GM13977 (cell line): Measurements from ENCODE around the gene MSS51.

Source experiments
- DNase-seq: peaks from one replicate; pipeline ENCODE4 v3.0.0; 2012; ENCODE audit warnings: low spot score
- in situ Hi-C: fragments of 300-500 bp; cut with MboI; formaldehyde crosslinking; loops from one replicate; pipeline ENCODE4 v1.12.0; 2022; ENCODE audit warnings: low sequenced_read_pairs, low pct_unique_long_range_greater_than_20kb, mixed read lengths, inconsistent platforms; ENCODE audit not compliant: unreplicated experiment
- TF ChIP-seq, protein P1 (sequence below): IDR thresholded peaks from 2 replicates; pipeline ENCODE4 v1.5.1; 2012; ENCODE audit warnings: mild to moderate bottlenecking, control low read depth; ENCODE audit not compliant: insufficient read depth; ENCODE audit errors: extremely low read depth, missing control alignments

The MSS51 gene

DNA sequence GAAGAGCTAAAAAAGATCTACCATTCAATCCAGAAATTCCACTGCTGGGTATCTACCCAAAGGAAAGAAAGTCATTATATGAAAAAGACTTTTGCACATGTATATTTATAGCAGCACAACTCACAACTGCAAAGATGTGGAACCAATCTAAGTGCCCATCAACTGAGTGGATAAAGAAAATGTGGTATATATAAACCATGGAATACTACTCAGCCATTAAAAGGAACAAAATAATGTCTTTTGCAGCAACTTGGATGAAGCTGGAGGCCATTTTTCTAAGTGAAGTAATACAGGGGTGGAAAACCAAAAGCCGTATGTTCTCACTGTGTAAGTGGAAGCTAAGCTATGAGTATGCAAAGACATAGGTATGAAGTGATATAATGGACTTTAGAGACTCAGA is 22.5 kb downstream of the MSS51 start:
- TF ChIP-seq, protein P1, sequence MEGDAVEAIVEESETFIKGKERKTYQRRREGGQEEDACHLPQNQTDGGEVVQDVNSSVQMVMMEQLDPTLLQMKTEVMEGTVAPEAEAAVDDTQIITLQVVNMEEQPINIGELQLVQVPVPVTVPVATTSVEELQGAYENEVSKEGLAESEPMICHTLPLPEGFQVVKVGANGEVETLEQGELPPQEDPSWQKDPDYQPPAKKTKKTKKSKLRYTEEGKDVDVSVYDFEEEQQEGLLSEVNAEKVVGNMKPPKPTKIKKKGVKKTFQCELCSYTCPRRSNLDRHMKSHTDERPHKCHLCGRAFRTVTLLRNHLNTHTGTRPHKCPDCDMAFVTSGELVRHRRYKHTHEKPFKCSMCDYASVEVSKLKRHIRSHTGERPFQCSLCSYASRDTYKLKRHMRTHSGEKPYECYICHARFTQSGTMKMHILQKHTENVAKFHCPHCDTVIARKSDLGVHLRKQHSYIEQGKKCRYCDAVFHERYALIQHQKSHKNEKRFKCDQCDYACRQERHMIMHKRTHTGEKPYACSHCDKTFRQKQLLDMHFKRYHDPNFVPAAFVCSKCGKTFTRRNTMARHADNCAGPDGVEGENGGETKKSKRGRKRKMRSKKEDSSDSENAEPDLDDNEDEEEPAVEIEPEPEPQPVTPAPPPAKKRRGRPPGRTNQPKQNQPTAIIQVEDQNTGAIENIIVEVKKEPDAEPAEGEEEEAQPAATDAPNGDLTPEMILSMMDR = no peak
- in situ Hi-C loops = no loop called here
- DNase-seq = no peak

DNA sequence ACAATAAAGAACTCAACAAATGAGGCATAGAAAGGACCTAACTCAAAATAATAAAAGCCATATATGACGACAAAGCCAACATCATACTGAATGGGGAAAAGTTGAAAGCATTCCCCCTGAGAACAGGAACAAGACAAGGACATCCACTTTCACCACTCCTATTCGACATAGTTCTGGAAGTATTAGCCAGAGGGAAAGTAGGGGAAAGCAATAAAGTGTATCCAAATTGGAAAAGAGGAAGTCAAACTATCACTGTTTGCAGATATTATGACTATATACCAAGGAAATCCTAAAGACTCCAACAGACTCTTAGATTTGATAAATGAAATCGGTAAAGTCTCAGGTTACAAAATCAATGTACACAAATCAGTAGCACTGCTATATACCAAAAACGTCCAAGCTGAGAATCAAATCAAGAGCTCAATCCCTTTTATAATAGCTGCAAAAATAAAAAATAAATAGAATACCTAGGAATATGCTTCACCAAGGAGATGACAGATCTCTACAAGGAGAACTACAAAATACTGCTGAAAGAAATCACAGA is 24.3 kb downstream of the MSS51 start:
- in situ Hi-C loops = no loop called here
- no peak for DNase-seq
- TF ChIP-seq, protein P1 = no peak

DNA sequence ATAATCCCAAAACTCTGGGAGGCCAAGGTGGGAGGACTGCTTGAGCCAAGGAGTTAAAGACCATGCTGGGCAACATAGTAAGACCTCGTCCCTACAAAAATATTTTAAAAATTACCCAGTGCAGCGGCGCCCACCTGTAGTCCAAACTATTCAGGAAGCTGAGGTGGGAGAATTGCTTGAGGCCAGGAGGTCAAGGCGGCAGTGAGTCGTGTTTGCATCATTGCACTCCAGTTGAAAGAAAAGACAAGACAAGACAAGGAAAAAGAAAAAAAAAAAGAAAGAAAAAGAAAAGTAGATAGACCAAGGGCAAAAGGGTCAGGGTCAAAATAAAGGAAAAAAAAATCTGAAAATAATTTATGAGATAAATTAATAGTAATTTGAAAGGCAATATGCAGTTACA is 25.3 kb downstream of the MSS51 start:
- no peak for DNase-seq
- in situ Hi-C loops = no loop called here
- TF ChIP-seq, protein P1 = no peak

DNA sequence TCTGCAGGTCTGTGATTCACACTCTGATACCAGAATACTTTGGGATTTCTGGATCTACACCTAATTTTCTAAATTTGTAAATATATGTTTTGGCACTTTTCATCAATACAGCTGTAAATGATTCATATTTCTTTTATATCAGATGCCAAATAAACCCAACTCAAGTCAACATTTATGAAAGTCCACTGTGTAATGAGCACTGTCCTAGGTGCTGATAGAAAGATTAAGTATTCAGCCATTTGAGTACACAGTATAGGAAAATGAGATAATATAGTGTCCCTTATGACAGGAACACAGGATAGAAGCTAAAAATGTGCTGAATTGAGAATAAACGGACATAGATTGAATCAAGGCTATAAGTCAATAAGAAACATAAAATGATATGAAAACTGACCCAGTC is 25.9 kb downstream of the MSS51 start:
- TF ChIP-seq, protein P1 = no peak
- in situ Hi-C loops = no loop called here
- DNase-seq = no peak

DNA sequence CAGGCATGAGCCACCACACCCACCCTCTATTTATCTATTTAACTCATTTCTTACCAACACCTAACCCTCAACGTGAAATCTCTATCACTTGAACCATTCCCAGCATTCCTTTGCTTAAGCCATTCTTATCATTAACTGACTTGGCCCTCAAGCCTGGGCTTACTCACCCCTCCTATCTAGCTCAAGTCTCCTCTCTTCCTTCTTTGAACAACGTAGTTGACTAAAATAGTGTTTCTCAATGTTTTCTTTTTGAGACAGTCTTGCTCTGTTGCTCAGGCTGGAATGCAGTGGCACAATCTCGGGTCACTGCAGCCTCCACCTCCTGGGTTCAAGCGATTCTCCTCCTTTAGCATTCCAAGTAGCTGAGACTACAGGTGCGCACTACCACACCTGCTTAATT is 26.5 kb downstream of the MSS51 start:
- DNase-seq = no peak
- in situ Hi-C loops = no loop called here
- TF ChIP-seq, protein P1 = no peak

DNA sequence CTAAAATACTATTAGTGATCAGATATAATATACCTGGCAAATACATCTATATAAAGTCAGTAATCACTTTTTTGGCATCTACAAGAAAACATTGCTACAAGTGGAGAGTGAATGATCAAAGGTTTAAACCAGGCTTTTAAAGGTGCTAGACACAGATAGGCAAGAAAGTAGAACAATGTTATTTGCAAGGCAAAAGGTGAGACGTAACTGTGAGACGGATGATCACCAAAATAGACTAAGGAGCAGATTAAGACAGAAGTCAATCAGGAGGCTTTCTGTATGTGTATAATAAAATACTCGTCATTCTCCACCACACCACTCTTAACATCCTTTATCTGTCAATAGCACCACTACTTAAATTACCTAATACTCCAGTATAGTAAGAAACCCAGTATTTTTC is 27.8 kb downstream of the MSS51 start:
- in situ Hi-C loops = no loop called here
- TF ChIP-seq, protein P1 = no peak
- no peak for DNase-seq

DNA sequence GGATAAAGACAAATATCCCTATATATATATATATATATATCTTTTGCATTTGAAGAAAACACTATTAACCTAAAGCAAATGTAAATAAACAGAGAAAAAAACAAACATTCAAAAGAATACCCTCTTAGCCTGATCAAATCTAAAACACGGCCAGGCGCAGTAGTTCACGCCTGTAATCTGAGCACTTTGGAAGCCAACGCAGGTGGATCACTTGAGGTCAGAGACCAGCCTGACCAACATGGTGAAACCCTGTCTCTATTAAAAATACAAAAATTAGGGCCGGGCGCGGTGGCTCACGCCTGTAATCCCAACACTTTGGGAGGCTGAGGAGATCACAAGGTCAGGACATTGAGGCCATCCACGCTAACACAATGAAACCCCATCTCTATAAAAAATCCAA is 28.7 kb downstream of the MSS51 start:
- TF ChIP-seq, protein P1 = no peak
- in situ Hi-C loops = no loop called here
- no peak for DNase-seq
